Colonic mucosa (tissue), 4 donors: ENCODE data around the gene TRIM3. TPM values are rescaled to one million over a fixed set of nuclear protein-coding genes. Genes with fewer than 3 reads are reported as not detected.
A peak's percentile ranks its signal among the peaks of the same experiment; 100 is the strongest.

Source experiments
- DNase-seq: peaks from one replicate; pipeline ENCODE4 v3.0.0-alpha.2; 2020
- H3K27ac ChIP-seq: fragments of 200-600 bp; one replicate; pipeline ENCODE4 v1.8.0; 2021
- H3K27me3 ChIP-seq: fragments of 200-600 bp; one replicate; pipeline ENCODE4 v1.8.0; 2021
- H3K36me3 ChIP-seq: fragments of 200-600 bp; one replicate; pipeline ENCODE4 v1.8.0; 2021
- H3K4me1 ChIP-seq: fragments of 200-600 bp; one replicate; pipeline ENCODE4 v1.8.0; 2021; ENCODE audit warnings: mild to moderate bottlenecking
- H3K4me3 ChIP-seq: fragments of 200-600 bp; one replicate; pipeline ENCODE4 v1.8.0; 2021
- H3K9ac ChIP-seq, 2 donors: one replicate each; pipeline ENCODE4 v1.7.0; 2013; ENCODE audit warnings: control low read depth in 2 of 2, low read depth in 2 of 2, low read length in 2 of 2
- H3K9me3 ChIP-seq: fragments of 200-600 bp; one replicate; pipeline ENCODE4 v1.8.0; 2021
- CTCF ChIP-seq: fragments of 200-600 bp; IDR thresholded peaks from one replicate; pipeline ENCODE4 v1.8.0; 2022; ENCODE audit warnings: antibody characterized with exemption, mild to moderate bottlenecking
- intact Hi-C: fragments of 100-400 bp; cut with DNase I; formaldehyde crosslinking; loops from one replicate; pipeline ENCODE4 v1.14.1; 2022
- total RNA-seq, 2 donors: library from RNA; stranded (reverse); fragmentation: NEBNext Ultra II Directional in 1 of 2; extraction: Animal tissue kit (Norgen Biotek cat#: 25700) in 1 of 2; gene quantifications; one replicate each; pipeline ENCODE4 v1.2.1, GENCODE V29; 2021
- donor health status: healthy.
- donor health status: DM: no; HTN: no; CAD: no.
- donor health status: DM: no; HTN: no; CAD: no.

The TRIM3 gene
- total RNA-seq, 2 donors from 2014 or later = 30.0 to 59.0 TPM

DNA sequence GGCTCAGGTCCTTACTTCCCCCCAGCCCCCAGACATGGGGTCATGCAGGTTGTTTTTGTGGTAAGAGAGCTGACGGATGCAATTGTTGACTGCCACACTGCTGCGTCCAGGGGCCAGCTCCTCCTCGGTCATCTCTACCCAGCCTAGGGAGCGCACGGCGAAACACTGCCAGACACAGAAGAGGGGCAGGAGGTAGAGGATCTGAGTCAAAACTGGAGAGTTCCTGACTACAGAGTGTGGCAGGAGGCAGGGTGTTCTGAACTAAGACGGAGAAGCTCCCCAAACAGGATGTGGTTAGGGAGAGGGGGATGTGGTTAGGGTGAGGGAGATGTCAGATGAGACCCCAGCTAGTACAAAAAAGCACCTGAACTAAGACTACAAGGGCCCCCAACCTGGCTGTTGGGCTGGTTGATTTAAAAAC, 71.2 kb downstream of the TRIM3 start:
- Histone ChIP-seq H3K4me1 (no peaks in the 10 kb centered on the region), H3K27me3 (no peaks in the 10 kb centered on the region), H3K9me3 (no peaks in the 10 kb centered on the region), H3K4me3 (no peak overlapping the region), H3K36me3 (no peaks in the 10 kb centered on the region), H3K27ac (no peak overlapping the region), H3K9ac (no peak overlapping the region)
- TF ChIP-seq CTCF = no peak
- intact Hi-C loops = no loop called here
- DNase-seq = peak; percentile 44

DNA sequence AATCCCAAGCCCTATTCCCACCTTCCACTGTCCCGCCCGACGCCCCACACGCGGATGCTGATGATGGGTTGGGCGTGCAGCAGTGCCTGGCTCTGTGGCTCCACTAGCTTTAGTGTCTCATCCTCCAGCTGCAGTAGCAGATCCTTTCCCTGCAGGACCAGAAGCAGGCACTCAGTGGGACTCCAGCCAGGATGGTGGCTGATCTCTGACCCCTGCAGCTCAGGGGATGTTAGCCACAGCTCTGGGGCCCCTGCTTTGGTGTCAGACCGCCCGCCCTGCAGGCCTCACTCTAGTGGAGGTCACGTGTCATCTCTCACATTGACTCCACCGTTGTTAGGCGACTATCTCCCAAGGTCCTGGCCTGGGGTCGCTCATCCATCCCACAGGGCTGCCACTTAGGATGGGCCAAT, 71.7 kb downstream of the TRIM3 start:
- Histone ChIP-seq H3K4me3 (no peak overlapping the region), H3K27ac (no peak overlapping the region), H3K27me3 (no peaks in the 10 kb centered on the region), H3K9me3 (no peaks in the 10 kb centered on the region), H3K9ac (no peak overlapping the region), H3K36me3 (no peaks in the 10 kb centered on the region), H3K4me1 (no peaks in the 10 kb centered on the region)
- intact Hi-C loops = no loop called here
- no peak for DNase-seq
- no peak for TF ChIP-seq CTCF

- Histone ChIP-seq H3K9me3 (no peaks in the 10 kb centered on the region), H3K9ac (no peak overlapping the region), H3K27me3 (no peaks in the 10 kb centered on the region), H3K36me3 (no peaks in the 10 kb centered on the region), H3K4me1 (no peaks in the 10 kb centered on the region), H3K4me3 (no peak overlapping the region), H3K27ac (no peak overlapping the region)
- intact Hi-C loops = no loop called here
- no peak for DNase-seq
- no peak for TF ChIP-seq CTCF
Measured at GRCh38 chr11:6401464-6401863, 72.3 kb downstream of the TRIM3 start.

DNA sequence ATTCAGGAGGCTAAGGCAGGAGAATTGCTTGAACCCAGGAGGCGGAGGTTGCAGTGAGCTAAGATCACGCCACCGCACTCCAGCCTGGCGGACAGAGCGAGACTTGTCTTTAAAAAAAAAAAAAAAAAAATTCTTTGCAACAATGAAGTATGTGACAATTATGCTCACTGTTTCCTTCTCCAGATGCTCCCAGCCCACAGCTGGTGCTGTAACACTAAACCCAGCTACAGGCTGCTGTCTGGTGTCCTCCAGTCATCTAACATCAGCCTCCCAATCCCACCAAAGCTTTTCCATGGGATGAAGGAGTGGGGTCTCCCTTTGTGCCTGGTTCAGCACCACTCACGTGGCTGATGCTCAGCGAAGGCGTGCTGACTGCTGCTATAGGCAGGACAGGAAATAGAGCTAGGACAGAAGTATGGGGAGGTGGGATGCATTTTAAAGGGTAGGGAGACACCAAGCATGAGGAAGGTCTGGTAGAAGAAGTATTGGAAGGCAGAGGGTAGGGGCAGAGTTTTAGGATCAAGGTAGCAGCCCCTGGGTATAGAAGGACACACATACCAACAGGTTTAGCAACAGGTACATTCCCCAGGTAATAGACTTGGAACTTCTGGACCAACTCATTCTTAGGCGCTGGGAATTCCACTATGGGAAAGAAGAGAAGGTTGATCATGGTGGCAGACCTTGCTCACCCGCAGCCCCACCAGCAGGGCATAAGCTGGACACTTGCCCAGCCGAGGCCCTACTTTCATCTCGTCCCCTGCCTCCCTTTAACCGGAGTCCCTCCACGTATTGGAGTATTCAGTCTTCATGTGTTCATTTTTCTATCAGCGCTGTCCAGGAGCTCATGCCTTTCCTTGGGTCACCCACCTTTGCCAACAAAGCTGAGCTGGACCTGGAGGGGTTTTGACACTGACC, 73.1 kb downstream of the TRIM3 start:
- Histone ChIP-seq H3K36me3 (no peaks in the 10 kb centered on the region), H3K4me1 (no peaks in the 10 kb centered on the region), H3K27ac (no peak overlapping the region), H3K9me3 (no peaks in the 10 kb centered on the region), H3K9ac (no peak overlapping the region), H3K27me3 (no peaks in the 10 kb centered on the region), H3K4me3 (no peak overlapping the region)
- DNase-seq = no peak
- intact Hi-C loops = no loop called here
- TF ChIP-seq CTCF = no peak

Other genes starting within 250 kb of the TRIM3 start
- gene FHIP1B, start 239.3 kb downstream of the TRIM3 start, total RNA-seq = 100 to 1,000 TPM in 1 of 2 donors, 10 to 100 TPM in 1; 84.6 to 107 TPM
- under 1 TPM in 1 of 2 donors, not detected in 1; 0.12 TPM for gene CNGA4, start 234.9 kb downstream of the TRIM3 start, total RNA-seq
- not detected for gene CCKBR, start 214.1 kb downstream of the TRIM3 start, total RNA-seq
- 10 to 100 TPM in 1 of 2 donors, 1 to 10 TPM in 1; 6.5 to 15.4 TPM for gene CAVIN3, start 153.4 kb downstream of the TRIM3 start, total RNA-seq
- 10 to 100 TPM; 49.3 to 57.1 TPM for gene SMPD1, start 83.5 kb downstream of the TRIM3 start, total RNA-seq
- 10 to 100 TPM in 1 of 2 donors, 1 to 10 TPM in 1; 6.6 to 10.2 TPM for gene APBB1, start 54.8 kb downstream of the TRIM3 start, total RNA-seq
- 1 to 10 TPM; 1.8 to 5.3 TPM for gene HPX, start 33.0 kb downstream of the TRIM3 start, total RNA-seq
- gene ARFIP2, start 7.4 kb upstream of the TRIM3 start, total RNA-seq = 10 to 100 TPM; 76.9 to 87.3 TPM
- 10 to 100 TPM; 48.0 TPM for gene TIMM10B, start 7.6 kb upstream of the TRIM3 start, total RNA-seq
- gene DNHD1, start 23.3 kb upstream of the TRIM3 start, total RNA-seq = 10 to 100 TPM in 1 of 2 donors, 1 to 10 TPM in 1; 7.4 to 11.8 TPM
- 10 to 100 TPM; 17.5 to 25.7 TPM for gene RRP8, start 129.7 kb upstream of the TRIM3 start, total RNA-seq
- gene ILK, start 129.8 kb upstream of the TRIM3 start, total RNA-seq = 100 to 1,000 TPM; 115 to 157 TPM
- gene TAF10, start 138.3 kb upstream of the TRIM3 start, total RNA-seq = 100 to 1,000 TPM; 123 to 142 TPM
- gene TPP1, start 145.5 kb upstream of the TRIM3 start, total RNA-seq = 100 to 1,000 TPM in 1 of 2 donors, 10 to 100 TPM in 1; 83.4 to 123 TPM
- 1 to 10 TPM; 4.7 to 8.3 TPM for gene DCHS1, start 181.9 kb upstream of the TRIM3 start, total RNA-seq
- 10 to 100 TPM; 34.6 to 75.1 TPM for gene MRPL17, start 209.4 kb upstream of the TRIM3 start, total RNA-seq